Epithelial cell of proximal tubule (primary cell): ENCODE results near the gene SMPD3. TPM values are rescaled to one million over a fixed set of nuclear protein-coding genes. Genes with fewer than 3 reads are reported as not detected.

ENCODE experiments used
- DNase-seq: peaks from one replicate; pipeline ENCODE4 v3.0.0-alpha.2; 2011; ENCODE audit warnings: low read depth
- H3K4me3 ChIP-seq: 2 replicates; pipeline ENCODE4 v1.5.1; 2011; ENCODE audit warnings: low read depth, mild to moderate bottlenecking, low read length
- CTCF ChIP-seq: conservative IDR thresholded peaks from 2 replicates; pipeline ENCODE4 v1.5.1; 2012; ENCODE audit warnings: low read depth, mild to moderate bottlenecking, low read length
- total RNA-seq: library from RNA; depleted of rRNA; stranded (reverse); fragments of >200 nt; gene quantifications from 2 replicates; pipeline ENCODE4 v1.2.3, GENCODE V29; 2015

Gene SMPD3
- total RNA-seq, 1 donor from 2014 or later, result not detected

GRCh38 chr16:68416057-68417046 is 32.0 kb downstream of the SMPD3 start:
- no peak overlapping the region for H3K4me3 ChIP-seq
- no peak for DNase-seq
- no peak for TF ChIP-seq CTCF

DNA sequence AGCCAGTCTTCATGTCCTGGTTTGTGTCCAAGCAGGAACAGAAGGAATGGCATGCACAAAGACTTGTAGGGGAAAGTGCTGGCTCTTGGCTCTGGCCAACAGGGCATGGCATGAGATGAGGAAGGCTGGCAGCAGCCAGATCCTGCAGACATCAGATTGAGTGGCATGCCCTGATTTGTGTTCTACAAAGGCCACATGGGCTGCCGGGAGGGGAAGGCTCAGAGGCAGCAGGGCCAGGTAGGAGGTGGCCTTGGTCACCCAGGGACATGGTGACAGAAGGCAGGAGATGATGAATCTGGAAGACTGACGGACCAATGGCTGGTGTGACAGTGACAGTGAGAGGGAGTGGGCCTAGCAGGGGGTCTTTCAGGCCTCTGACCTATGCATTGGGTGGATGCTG is 33.7 kb downstream of the SMPD3 start:
- DNase-seq, result no peak
- H3K4me3 ChIP-seq, result no peak overlapping the region
- no peak for TF ChIP-seq CTCF

DNA sequence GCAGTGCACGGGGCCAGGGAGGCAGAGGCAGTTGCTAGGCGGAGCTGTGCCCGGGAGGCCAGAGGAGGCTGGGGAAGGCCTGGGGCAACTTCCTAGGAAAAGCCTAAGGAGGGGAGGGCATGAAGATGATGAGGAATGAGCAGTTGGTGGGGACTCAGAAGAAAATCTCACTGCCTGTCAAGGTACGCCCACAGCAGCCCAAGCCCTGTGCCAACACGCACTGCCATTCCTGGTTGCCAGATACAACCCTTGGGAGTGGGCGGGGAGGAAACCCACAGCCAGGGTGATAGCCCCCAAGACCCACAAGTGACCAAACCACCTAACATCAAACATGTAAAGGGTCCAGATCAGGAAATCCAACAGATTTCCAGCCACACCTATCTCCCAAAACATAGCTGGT is 36.2 kb downstream of the SMPD3 start:
- DNase-seq, result no peak
- H3K4me3 ChIP-seq, result no peak overlapping the region
- TF ChIP-seq CTCF, result no peak

- TF ChIP-seq CTCF, result no peak
- DNase-seq, result no peak
These were observed 37.2 kb downstream of the SMPD3 start for GRCh38 chr16:68411086-68411485.

GRCh38 chr16:68408967-68409366 is 39.3 kb downstream of the SMPD3 start:
- no peak for TF ChIP-seq CTCF
- H3K4me3 ChIP-seq, result no peak overlapping the region
- no peak for DNase-seq

More at GRCh38 chr16:68411086-68411485, 37.2 kb downstream of the SMPD3 start:
- H3K4me3 ChIP-seq, result no peak overlapping the region

DNA sequence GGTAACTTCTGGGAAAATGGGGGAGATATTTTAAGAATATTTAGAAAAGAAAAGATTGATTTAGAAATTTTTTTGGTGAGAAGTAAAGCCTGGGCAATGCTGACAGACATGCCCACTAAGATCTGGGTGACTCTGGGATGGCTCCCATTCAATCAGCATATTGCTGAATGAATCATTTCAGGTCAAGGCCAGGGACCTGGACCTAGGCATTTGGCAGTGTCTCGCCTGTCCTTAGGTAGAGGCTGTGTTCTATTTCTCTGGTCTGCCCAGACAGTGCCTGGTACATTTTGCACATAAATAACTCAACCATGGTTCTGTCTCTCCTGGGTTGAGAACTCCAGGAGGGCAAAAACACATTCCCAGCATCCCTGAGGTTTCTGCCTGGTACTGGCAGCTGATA is 39.9 kb downstream of the SMPD3 start:
- TF ChIP-seq CTCF, result no peak
- no peak for DNase-seq

More for the DNA sequence above, 39.9 kb downstream of the SMPD3 start:
- H3K4me3 ChIP-seq, result no peak overlapping the region
